Left ventricle myocardium inferior (tissue), 1 donor: ENCODE results near the gene DOK4. TPM values are rescaled to one million over a fixed set of nuclear protein-coding genes. Genes with fewer than 3 reads are reported as not detected.

Experiments
- DNase-seq: peaks from one replicate; pipeline ENCODE4 v3.0.0-alpha.2; 2020
- H3K27ac ChIP-seq: fragments of 200-600 bp; replicated peaks from 2 replicates; pipeline ENCODE4 v1.8.0; 2021
- H3K27me3 ChIP-seq: fragments of 200-600 bp; 2 replicates; pipeline ENCODE4 v1.8.0; 2021; ENCODE audit warnings: low read depth
- H3K36me3 ChIP-seq: fragments of 200-600 bp; 2 replicates; pipeline ENCODE4 v1.8.0; 2021
- H3K4me1 ChIP-seq: fragments of 200-600 bp; 2 replicates; pipeline ENCODE4 v1.8.0; 2021
- H3K4me3 ChIP-seq: fragments of 200-600 bp; 2 replicates; pipeline ENCODE4 v1.8.0; 2021; ENCODE audit warnings: mild to moderate bottlenecking, moderate library complexity
- H3K9me3 ChIP-seq: fragments of 200-600 bp; replicated peaks from 2 replicates; pipeline ENCODE4 v1.8.0; 2021
- CTCF ChIP-seq: fragments of 200-600 bp; IDR thresholded peaks from 2 replicates; pipeline ENCODE4 v1.8.0; 2021; ENCODE audit warnings: antibody characterized with exemption, mild to moderate bottlenecking, borderline replicate concordance
- intact Hi-C: fragments of 100-400 bp; cut with micrococcal nuclease; formaldehyde crosslinking; loops from one replicate; pipeline ENCODE4 v1.11.0; 2022
- total RNA-seq: library from RNA; stranded (reverse); fragmentation: NEBNext Ultra II Directional; extraction: Animal tissue kit (Norgen Biotek cat#: 25700); gene quantifications from one replicate; pipeline ENCODE4 v1.2.1, GENCODE V29; 2021
- donor health status: DM: no; HTN: yes; CAD: no; lungs with severe emphysema.

Gene DOK4
- total RNA-seq, 1 donor from 2014 or later: 10.0 TPM

GRCh38 chr16:57497121-57497520, 10.8 kb upstream of the DOK4 start:
- H3K4me3 ChIP-seq: no peak overlapping the region
- H3K27ac ChIP-seq: no peak overlapping the region
- no peaks in the 10 kb centered on the region for H3K4me1 ChIP-seq
- peak; percentile 1 for DNase-seq
- TF ChIP-seq CTCF: no peak
- H3K36me3 ChIP-seq: no peaks in the 10 kb centered on the region
- no peaks in the 10 kb centered on the region for H3K27me3 ChIP-seq
- intact Hi-C loops: no loop called here
- no peaks in the 10 kb centered on the region for H3K9me3 ChIP-seq

- intact Hi-C loops: no loop called here
- no peak for DNase-seq
- TF ChIP-seq CTCF: no peak
- H3K9me3 ChIP-seq: no peaks in the 10 kb centered on the region
- H3K36me3 ChIP-seq: no peaks in the 10 kb centered on the region
- H3K27ac ChIP-seq: no peak overlapping the region
- H3K27me3 ChIP-seq: no peaks in the 10 kb centered on the region
- H3K4me1 ChIP-seq: no peaks in the 10 kb centered on the region
- H3K4me3 ChIP-seq: no peak overlapping the region
Measured at GRCh38 chr16:57493767-57494166, 7.5 kb upstream of the DOK4 start.

GRCh38 chr16:57489229-57489628, 2.9 kb upstream of the DOK4 start:
- Histone ChIP-seq H3K4me1 (peaks cover 27% of the 10 kb centered on the region), H3K27me3 (no peaks in the 10 kb centered on the region), H3K27ac (no peak overlapping the region), H3K4me3 (no peak overlapping the region), H3K36me3 (no peaks in the 10 kb centered on the region), H3K9me3 (no peaks in the 10 kb centered on the region)
- no peak for TF ChIP-seq CTCF
- peak; percentile 2 for DNase-seq
- intact Hi-C loops: no loop called here

- H3K9me3 ChIP-seq: no peaks in the 10 kb centered on the region
- peak overlapping the region; percentile 80 for H3K4me3 ChIP-seq
- no peak for DNase-seq
- peak overlapping the region; percentile 75 for H3K27ac ChIP-seq
- no peaks in the 10 kb centered on the region for H3K27me3 ChIP-seq
- peaks cover 27% of the 10 kb centered on the region for H3K4me1 ChIP-seq
- no peak for TF ChIP-seq CTCF
- H3K36me3 ChIP-seq: no peaks in the 10 kb centered on the region
- intact Hi-C loops: no loop called here
Measured at GRCh38 chr16:57486858-57487834, 853 bp upstream of the DOK4 start.

GRCh38 chr16:57485091-57485915, 990 bp downstream of the DOK4 start:
- DNase-seq: no peak
- peak overlapping the region; percentile 75 for H3K27ac ChIP-seq
- H3K4me3 ChIP-seq: peak overlapping the region; percentile 80
- H3K36me3 ChIP-seq: no peaks in the 10 kb centered on the region
- no peaks in the 10 kb centered on the region for H3K27me3 ChIP-seq
- H3K9me3 ChIP-seq: no peaks in the 10 kb centered on the region
- peaks cover 34% of the 10 kb centered on the region for H3K4me1 ChIP-seq
- intact Hi-C loops: no loop called here
- no peak for TF ChIP-seq CTCF
